NCI-H2171 treated with DMSO at 0.1 percent for 48 hours (cell line): ENCODE measurements around the gene RAC3.

Experiments used
- DNase-seq: peaks from one replicate; lab custom pipeline; 2025; lab: John Stamatoyannopoulos, UW

The RAC3 gene

DNA sequence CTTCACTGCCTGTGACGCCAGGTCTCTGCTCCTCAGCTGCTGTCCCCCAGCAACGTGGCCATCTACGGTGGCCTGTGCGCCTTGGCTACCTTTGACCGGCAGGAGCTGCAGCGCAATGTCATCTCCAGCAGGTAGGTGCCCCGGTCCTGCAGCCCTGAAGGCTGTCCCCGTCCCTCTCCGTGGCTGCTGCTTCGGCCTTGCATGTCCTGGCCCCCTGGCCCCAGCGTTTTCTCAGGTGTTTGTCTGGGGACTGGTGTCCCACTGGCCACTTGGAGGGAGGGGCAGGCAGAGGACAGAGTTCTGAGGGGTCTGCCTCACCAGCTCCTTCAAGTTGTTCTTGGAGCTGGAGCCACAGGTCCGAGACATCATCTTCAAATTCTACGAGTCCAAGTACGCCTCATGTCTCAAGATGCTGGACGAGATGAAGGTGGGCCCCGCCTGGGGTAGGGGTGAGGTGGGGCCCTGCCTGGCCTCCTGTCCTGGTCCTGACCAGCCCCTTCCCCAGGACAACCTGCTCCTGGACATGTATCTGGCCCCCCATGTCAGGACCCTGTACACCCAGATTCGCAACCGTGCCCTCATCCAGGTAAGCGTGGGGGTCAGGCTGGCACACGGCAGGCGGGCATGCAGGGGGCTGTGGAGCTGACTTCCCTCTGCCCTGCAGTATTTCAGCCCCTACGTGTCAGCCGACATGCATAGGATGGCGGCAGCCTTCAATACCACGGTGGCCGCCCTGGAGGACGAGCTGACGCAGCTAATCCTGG is 24.7 kb downstream of the RAC3 start:
- no peak for DNase-seq

GRCh38 chr17:82056729-82057621 is 25.5 kb downstream of the RAC3 start:
- no peak for DNase-seq

GRCh38 chr17:82058230-82058854 is 26.9 kb downstream of the RAC3 start:
- no peak for DNase-seq

- DNase-seq: no peak
Observed at GRCh38 chr17:82058855-82059249, 27.4 kb downstream of the RAC3 start.

DNA sequence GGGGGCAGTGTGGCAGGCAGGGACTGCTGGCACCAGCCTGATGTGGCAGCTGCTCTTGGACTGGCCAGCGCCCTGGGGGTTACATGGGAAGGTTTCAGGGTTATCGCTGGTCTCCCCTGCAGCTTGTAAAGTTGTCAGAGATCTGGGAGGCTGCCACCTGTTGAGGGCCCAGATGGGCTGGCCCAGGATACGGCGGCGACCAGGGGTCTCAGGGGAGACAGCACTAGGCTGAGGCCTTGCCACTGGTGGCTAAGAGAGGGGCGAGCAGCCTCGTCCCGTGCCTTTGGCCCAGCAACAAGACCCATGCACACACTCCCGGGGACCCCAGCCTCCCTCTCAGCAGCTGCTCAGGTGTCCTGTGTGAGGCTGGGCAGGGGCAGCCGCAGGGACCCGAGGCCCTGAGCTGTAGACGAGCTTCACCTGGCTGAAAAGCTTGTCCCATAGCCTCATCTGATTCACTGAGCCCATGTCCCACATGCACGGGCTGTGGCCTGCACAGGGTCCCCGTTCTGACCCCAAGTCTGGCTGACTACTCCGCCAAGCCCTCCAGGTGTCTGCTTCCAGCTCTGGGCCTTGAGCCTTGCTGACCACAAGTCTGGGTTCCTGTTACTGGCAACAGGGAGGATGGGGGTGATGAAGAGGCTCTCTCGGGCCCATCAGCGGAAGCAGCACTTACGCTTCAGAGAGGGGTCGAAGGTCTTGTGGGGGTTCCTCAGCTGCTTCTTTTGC is 28.0 kb downstream of the RAC3 start:
- DNase-seq: no peak

DNA sequence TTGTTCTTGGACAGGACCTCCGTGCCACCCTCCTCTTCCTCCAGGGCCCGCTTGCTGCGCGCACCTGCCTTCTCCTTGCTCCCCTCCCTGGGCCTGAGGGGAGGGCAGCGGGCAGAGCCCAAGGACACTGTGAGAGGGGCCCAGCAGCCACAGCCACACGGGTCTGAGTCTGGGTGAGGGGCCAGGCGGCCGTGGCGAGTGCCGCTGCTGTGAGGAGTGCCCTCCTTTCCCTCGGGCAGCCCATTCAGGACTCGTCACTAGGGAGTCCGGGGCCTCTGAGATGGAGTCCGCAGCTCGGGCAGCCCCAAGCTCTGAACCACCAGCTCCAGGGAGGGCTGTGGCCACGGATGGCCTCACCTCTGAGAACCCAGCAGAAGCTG is 28.5 kb downstream of the RAC3 start:
- DNase-seq: no peak

- DNase-seq: no peak
Observed at GRCh38 chr17:82060614-82061013, 29.1 kb downstream of the RAC3 start.

DNA sequence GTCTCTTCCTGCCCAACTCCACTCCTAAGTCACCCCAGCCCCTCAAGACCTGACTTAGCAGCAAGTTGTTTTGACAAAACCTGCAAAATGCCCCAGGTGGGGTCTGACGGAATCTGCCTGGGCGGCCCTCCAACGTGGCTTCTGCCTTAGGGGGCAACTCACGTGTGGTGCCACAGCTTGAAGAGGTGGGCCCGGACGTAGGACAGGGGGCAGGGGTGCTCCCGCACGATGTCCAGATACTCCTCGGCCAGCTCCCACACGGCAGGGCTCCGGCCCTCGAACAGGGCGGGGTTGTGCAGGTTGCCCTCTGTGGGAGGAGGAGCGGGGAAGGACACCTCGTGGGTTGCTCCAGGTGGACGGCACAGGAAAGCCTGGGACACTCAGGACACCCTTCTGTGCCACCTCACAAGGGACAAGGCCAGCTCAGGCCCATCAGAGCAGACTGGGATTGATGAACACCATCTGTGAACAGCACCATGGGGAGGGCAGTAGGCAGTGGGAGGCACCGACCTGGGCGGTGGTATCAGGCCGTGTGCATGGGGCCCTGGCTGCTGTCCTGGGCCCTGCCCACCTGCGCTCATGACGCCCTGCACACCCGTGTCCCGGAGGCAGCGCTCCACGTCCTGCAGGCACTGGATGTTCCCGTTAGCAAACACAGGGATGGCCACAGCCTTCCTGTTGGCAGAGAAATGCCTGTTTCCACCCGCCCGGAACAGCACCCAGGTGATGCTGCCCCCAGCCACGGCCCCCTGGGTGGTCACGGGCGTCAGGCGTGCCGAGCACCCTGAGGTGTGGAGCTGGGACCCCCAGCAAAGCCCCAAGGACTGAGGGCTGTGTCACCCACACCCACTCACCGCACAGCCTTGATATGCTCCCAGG is 29.8 kb downstream of the RAC3 start:
- DNase-seq: no peak

GRCh38 chr17:82062076-82062983 is 30.9 kb downstream of the RAC3 start:
- DNase-seq: no peak

- DNase-seq: no peak
Observed at GRCh38 chr17:82062984-82063368, 31.5 kb downstream of the RAC3 start.

DNA sequence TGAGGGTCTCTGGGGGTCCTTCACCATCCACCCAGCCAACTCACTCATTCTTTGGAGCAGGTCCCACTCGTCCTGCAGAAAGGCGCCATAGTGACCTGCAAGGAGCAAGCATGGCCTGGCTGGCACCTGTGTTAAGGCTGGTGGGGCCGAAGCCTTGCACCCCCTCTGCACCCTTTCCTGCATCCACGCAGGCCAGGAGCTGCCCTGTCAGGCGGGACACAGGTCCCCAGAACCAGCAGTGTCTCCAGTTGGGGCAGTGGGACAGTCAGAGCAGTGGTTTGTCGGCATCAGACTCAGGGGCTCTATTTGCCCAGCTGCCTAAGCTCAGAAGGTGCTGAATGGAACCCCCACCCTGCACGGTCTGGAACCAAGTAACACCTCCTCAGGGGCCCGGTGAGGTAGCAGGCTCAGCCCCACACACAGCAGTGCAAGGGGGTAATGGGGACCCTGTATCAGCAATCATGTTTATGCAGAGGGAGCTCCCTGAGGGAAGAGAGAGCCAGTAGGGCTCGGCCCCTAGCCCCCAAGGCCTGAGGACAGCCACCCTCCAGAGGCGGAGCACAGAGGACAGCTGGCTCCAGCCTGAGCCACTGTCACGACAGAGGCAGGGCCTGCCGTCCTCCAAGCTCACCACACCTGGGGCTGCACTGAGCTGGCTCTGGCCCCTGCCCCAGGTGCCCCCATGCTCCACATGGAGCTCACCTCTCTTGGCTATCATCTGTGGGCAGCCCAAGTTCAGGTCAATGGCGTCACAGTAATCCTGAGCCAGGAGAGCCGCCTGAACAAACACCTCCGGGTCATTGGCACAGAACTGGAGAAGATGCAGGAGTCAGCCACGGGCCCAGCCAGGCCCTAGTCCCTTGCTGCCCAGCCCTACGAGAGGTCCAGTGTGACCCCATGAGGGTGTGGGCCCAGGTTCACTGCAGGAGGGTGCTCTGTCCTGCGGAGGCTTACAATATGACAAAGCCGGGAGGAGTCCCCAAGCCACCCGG is 32.2 kb downstream of the RAC3 start:
- no peak for DNase-seq

DNA sequence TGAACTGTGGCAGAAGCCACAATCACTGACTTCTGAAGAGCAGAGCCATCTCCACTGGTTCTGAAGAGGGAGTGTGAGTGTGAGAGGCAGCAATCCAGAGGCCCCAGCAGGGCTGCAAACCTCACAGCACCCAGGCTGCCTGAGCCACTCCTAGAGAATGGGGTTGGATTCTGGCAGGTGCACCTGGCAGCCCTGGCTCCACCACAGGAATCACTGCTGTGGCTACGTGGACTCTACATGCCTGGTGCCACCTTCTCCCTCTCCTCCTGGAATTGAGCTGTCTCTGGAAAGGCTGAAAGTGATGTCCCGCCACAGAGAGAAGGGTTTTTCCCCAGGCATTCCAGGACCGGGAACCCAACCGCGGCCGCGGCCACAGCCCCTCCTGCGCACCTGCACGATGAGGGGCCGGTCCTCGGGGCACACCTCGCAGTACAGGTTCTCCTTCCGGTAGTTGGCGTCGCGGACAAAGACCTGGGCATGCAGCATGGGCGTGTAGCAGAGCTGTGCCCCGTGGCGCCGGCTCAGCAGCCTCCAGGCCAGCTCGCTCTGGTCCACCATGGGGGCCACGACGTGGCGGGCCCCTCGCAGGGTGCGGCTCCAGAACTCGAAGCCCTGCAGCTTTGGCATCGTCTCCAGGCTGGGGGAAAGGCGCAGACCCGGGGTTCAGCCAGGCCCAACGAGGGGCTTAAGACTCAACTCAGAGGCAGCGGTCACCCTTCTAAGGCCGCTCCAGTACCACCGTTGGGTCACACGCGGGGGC is 33.1 kb downstream of the RAC3 start:
- no peak for DNase-seq

- no peak for DNase-seq
Observed at GRCh38 chr17:82065193-82065637, 33.7 kb downstream of the RAC3 start.

- peak; percentile 23 for DNase-seq
Observed at GRCh38 chr17:82065638-82066303, 34.3 kb downstream of the RAC3 start, which contains the start of gene DUS1L. DUS1L (minus strand) TSS chr17:82065804; CDS start chr17:82065059, 745 bp downstream.

- no peak for DNase-seq
Observed at GRCh38 chr17:82070611-82071010, 39.1 kb downstream of the RAC3 start.

- no peak for DNase-seq
Observed at GRCh38 chr17:82072827-82073226, 41.3 kb downstream of the RAC3 start.

DNA sequence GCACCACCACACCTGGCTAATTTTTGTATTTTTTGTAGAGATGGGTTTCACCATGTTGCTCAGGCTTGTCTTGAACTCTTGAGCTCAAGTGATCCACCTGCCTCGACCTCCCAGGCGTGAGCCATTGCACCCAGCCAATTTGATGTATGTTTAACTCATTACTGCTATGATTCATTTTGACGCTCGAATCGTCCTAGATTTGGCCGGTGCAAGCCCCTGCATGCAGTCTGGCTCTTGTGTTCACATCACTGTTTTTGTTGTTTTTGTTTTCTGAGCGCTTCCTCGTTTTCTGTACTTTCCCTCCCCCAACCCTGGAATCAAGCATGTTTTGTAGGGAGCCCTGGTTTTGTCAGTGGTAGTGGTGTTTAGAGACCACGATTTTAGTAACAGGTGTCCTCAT is 42.0 kb downstream of the RAC3 start:
- DNase-seq: peak; percentile 13
